LNCaP clone FGC (cell line): ENCODE data around the gene APOD.

ENCODE experiments used
- DNase-seq: peaks from one replicate; pipeline ENCODE4 v3.0.0-alpha.2; 2011; ENCODE audit warnings: low read depth
- H3K4me3 ChIP-seq: 2 replicates; pipeline ENCODE4 v1.5.1; 2011; ENCODE audit warnings: mild to moderate bottlenecking, low read depth, low read length, control low read depth
- CTCF ChIP-seq: IDR thresholded peaks from 2 replicates; pipeline ENCODE4 v1.5.1; 2012; ENCODE audit warnings: mild to moderate bottlenecking; ENCODE audit not compliant: control insufficient read depth, insufficient read depth; ENCODE audit errors: extremely low read depth

APOD gene

GRCh38 chr3:195582947-195583346 lies 793 bp downstream of the APOD start:
- no peak overlapping the region for H3K4me3 ChIP-seq
- no peak for TF ChIP-seq CTCF
- DNase-seq, result no peak

DNA sequence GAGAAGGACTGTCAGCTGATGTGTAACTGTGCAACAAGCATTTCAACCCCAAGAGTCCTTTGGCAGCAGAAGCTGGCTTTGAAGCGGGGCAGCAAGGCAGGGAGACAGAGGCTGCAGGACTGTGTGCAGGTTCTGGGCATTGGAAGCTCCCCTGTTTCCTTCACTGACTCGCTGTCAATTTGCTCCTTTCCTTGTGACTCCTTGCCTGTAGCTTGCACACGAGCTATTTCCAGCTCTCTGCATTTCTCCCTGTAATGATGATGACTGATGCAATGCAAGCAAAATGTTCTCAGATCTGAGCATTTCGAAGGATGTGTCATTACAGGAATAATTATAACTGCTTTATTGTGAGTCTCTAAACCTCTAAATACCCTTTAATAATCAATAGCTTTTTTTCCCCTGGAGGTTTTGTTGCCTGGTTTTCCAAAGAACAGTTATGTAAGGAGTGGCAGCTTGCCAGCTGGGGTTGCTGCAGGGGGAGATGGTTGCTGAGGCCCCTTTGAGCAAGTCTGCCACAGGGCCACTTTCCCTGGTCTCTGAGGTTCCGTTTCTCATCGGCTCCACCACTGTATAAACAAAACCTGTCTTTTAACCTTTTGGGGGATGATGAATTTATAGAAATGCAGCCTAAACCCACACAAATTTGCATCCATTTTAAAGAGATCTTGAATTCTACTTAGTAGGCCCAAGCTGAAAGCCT lies 2.8 kb downstream of the APOD start:
- no peak for TF ChIP-seq CTCF
- no peak overlapping the region for H3K4me3 ChIP-seq
- DNase-seq, result no peak

DNA sequence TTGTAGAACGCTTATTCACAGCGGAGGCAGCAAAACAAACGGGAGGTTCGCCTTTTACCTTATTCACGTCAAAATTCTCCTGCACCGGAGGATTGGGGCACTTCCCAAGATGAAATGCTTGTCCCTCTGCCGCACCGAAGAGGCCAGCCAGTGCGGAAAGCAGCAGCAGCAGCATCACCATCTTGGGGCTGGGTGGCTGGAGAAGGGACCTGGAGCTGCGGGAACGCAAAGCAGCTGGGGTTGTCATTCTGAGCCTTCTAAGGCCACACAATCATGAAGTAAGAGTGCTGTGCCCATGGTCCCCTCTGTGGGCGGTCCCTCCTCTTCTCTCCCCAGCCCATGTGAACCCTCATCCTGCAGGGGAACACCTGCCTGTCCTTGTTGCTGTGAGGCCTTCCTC lies 4.5 kb downstream of the APOD start:
- H3K4me3 ChIP-seq, result no peak overlapping the region
- no peak for DNase-seq
- no peak for TF ChIP-seq CTCF

DNA sequence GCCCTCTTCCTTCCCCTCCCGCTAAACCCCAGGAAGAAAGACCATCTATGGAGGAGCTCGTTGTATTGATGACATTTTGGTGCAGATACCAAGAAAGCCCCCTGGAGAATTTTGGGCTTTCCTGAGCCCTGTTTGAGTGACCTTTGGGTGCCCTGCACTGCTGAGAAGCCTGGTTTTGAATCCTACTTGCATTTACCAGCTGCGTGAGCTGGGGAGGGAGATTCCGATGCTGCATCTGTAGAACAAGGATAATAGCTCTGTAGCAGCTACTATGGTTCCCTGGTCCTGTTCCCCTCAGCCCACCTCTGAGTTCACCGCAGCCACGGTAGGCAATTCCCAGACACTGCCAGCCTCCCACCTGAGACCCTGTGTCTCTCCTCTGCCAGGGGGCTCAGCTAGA lies 5.2 kb downstream of the APOD start:
- H3K4me3 ChIP-seq, result no peak overlapping the region
- TF ChIP-seq CTCF, result no peak
- DNase-seq, result no peak

GRCh38 chr3:195577645-195578177 lies 6.0 kb downstream of the APOD start:
- no peak overlapping the region for H3K4me3 ChIP-seq
- no peak for TF ChIP-seq CTCF
- no peak for DNase-seq

GRCh38 chr3:195574497-195575304 lies 9.0 kb downstream of the APOD start:
- DNase-seq, result no peak
- no peak overlapping the region for H3K4me3 ChIP-seq
- no peak for TF ChIP-seq CTCF
